Ureter (tissue), 1 donor: ENCODE measurements around the gene NKX2-1. TPM values are rescaled to one million over a fixed set of nuclear protein-coding genes. Genes with fewer than 3 reads are reported as not detected.

Experiments
- total RNA-seq: library from RNA; stranded (reverse); gene quantifications from one replicate; pipeline ENCODE4 v1.2.4, GENCODE V29; 2023
- donor health status: DM: yes; HTN: yes; CAD: no.

NKX2-1 gene
- total RNA-seq, 1 donor from 2014 or later: not detected

Other genes starting within 250 kb of the NKX2-1 start
- 24.9 TPM for gene MBIP, start 199.6 kb downstream of the NKX2-1 start, total RNA-seq
- not detected for gene NKX2-8, start 62.4 kb upstream of the NKX2-1 start, total RNA-seq
- gene PAX9, start 141.6 kb upstream of the NKX2-1 start, total RNA-seq: 2.1 TPM